Measurements from ENCODE around the gene PITPNC1.
"Not testable (repeated sequence)": the region's sequence is repeated elsewhere in the genome, so short reads cannot be mapped to it uniquely, and the experiment has no call there.

Gene PITPNC1

DNA sequence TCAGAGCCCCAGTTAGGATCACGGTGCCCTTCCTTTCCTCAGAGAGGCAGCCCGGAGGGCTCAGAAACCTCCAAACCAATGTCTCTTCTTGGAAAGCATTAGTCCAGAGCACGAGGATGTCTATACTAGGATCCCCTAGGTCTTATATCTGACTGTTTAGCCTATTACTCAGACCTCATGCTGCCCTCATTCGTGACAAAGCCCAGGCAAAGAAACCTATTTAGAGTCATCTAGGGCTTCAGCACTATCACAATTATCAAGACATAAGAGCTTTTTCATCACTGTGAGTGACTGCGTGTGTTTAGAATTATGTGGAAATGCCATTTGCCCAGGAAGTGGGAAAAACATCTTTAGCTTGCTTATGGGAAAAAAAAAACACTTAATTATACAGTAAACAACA lies 180.8 kb downstream of the PITPNC1 start:
- no peak for DNase-seq

DNA sequence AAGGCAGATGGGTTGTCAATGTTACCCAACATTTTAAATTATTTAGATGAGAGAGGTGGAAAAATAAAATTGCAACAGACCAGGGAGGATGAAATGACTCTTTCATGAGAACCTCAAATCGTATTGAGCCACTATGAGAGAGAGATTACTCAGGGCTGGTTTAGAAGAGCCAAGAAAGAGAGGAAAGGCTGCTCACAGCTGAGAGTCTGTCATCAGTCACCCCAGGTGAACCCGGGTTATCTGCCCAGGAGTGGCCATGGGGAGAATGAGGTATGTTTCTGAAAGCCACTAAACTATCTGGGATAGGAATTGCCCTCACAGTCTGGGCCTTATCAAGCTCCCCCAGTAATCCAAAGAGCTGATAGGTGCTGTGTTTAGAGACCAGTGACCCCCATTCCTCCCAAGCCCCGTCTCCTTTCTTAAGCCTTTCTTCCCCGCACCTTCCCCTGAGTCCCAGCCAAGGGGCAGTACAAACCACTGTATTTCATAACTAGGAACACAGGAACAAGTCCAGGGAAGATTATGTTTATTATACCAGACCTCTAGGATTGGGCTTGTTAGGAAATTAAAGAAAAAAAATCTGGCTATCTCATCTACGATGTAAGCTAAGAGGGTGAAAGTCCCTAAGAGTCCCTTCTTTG lies 181.8 kb downstream of the PITPNC1 start:
- DNase-seq: no peak

DNA sequence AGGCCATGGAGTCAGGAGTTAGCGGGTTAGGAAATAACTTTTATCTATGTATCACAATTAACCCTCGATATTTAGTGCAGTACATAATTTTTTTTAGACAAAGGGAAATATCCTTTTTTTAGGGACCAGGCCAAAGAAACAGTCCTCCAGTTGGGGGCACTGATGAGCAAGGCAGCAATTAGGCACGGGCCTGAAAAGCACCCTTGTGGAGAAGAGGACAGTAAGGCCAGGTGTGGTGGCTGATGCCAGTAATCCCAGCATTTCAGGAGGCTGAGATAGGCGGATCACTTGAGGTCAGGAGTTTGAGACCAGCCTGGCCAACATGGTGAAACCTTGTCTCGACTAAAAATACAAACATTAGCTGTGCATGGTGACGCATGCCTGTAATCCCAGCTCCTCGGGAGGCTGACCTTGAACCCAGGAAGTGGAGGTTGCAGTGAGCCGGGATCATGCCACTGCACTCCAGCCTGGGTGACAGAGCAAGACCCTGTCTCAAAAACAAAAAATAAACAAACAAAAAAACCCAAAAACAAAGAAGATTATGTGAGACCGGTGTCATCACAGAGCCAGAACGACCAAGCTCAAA lies 182.4 kb downstream of the PITPNC1 start:
- DNase-seq: no peak

DNA sequence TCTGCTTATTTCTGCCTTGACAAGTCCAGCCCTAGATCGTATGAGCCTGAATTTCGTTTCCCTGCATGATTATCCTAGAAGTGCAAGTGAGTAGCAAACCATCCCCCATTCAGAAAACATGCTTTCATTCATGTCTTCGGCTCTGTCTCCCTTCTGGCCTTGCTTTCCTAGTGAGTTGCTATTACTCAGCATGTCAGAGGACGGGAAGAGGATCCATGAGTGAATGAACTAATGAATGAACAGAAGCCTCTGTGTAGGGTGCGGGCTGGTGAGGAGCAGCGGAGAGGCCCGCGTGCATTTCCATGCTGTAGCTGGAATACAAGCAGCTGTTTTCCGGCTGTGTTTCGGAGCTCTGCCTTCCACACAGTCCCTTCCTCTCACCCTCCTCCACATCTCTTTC lies 184.9 kb downstream of the PITPNC1 start:
- DNase-seq: no peak

DNA sequence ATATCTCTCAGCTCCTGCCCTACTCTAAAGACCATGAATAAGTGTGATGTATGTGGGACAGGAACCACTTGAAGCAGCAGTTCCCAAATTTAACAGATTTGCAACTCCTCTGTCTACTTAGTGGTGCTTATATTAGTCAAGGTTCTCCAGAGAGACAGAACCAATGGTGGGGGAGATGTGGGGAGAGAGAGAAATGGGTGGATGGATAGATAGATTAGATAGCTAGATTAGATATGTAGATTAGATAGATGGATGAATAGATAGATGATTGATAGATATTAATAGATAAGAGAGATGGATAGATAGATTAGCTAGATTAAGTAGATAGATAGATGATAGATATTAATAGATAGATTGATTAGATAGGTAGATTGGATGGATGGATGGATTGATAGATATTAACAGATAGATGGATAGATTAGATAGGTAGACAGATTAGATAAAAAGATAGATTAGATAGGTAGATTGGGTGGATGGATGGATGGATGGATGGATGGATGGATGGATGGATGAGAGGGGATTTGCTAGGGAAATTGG lies 186.7 kb downstream of the PITPNC1 start:
- no peak for DNase-seq

DNA sequence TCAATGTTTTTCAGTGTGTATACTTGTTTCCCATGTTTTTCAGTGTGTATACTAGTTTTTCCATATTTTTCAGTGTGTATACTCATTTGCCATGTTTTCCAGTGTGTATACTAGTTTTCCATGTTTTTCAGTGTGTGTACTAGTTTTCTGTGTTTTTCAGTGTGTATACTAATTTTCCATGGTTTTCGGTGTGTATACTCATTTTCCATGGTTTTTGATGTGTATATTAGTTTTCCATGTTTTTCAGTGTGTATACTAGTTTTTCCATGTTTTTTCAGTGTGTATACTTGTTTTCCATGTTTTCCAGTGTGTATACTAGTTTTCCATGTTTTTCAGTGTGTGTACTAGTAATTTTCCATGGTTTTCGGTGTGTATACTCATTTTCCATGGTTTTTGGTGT lies 188.0 kb downstream of the PITPNC1 start:
- no peak for DNase-seq

DNA sequence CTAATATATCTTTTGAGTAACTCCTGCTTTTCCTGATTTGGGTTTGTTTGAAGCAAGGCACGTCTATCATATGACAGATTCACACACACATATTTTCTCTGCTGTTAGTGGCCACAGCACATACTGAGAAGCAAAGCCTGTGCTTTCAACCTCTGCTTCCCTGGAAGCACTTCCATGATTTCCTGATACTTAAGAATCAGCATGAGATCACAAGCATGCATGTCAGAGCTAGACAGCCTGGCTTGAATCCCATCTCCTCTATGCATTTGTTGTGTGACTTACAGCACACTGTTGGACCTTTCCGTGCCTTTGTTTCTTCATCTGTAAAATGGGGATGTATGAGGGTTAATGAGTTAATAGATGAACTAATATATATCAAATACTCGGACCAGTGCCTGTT lies 189.6 kb downstream of the PITPNC1 start:
- DNase-seq: no peak

DNA sequence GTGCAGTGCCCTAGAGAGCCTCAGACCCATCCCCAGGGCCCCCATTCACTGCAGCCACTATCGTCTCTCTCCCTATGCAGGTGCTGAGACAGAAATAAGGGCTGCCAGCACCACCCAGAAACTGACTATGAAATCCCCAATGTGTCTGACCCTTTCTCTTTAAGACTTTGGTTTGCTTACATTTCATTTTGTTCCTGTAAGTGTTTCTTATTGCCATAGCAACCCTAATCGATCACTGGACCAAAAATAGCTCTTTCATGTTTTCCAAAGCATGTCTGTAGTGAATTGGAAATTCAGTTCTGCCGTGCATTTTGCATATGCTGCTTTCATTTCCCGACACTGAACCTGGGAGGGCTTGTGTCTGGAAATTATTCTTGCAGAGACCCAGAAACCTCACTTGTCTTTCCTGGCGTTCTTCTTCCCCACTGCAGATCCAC lies 192.0 kb downstream of the PITPNC1 start:
- DNase-seq: no peak

DNA sequence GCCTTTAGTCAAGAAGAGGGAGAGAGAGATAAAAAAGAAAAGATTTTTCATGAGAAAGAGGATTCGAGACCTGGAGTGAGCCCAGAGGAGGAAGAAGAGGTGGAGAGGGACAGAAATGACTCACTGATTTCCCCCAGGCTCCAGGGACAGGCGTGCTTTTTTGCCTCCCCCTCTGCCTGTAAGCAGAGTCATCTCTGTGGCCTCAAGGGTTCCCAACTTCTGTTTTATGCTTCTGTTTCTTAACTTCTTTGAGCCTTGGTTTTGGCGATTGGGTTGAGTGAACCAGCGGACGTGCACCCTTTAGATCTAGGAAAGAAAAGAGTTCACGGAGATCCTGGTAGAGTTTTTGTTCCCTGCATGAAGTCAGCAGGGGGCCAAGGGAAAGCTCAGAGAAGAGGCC lies 192.8 kb downstream of the PITPNC1 start:
- no peak for DNase-seq

DNA sequence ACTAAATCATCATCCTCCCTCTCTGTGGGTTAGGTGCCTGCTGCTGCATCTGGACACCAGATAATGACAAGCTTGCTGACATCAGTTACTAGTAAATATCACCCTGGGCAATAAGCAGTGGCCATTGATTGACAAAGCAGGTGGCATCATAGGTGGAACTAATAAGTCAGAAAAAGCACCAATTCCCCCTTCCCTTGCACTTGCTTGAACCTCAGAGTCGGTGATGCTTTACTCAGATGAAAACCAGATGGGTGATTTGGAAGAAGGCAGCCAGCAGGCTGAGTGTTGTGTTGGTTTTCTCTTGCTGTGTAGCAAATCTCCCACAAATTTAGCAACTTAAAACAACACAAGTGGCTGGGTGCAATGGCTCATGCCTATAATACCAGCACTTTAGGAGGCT lies 193.7 kb downstream of the PITPNC1 start:
- DNase-seq: no peak

DNA sequence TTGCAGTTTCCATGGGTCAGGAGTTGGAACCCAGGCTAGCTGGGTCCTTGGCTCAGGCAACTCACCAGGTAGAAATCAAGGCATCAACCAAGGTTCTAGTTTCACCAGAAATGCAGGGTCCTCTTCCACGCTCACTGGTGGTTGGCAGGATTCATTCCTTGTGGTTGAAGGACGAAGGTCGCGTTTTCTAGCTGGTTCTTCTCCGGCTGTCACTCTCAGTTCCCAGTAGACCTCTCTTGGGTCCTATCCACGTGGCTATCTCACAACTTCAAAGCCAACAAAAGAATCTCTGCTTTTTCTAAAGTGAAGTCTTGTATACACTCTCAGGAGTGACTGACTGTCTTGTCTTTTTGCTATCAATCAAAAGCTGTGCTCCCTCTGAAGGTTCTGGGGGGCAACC lies 194.4 kb downstream of the PITPNC1 start:
- DNase-seq: no peak

DNA sequence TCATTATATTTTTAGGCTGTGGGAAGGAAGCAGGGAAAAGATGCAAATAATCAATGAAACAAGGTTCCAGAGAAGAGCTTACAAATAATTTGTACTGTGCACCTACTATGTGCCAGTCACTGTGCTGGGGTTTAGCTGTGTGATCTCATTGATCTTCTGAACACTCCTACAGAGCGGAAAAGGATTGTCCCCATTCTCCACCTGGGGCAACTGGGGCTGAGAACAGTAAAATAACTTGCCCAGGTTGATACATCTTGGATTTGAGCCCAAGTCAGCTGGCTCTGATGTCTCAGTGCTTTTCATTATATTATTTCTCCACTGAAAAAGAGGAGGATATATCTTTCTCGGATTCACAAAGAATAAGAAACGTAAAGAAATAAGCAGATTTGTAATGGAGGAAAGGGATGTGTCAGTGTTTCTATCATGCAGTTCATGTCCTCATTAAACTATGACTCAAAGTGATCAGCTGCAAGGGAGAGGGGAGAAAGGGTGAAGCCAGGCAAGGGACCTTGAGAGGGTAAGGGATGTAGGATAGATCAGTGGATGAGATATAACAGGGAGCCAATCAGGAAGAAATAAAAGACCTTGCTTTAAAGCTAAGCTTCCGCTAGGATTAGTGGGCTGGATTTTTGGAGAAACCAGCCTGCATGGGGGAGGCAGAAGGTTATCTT lies 197.0 kb downstream of the PITPNC1 start:
- DNase-seq: no peak

DNA sequence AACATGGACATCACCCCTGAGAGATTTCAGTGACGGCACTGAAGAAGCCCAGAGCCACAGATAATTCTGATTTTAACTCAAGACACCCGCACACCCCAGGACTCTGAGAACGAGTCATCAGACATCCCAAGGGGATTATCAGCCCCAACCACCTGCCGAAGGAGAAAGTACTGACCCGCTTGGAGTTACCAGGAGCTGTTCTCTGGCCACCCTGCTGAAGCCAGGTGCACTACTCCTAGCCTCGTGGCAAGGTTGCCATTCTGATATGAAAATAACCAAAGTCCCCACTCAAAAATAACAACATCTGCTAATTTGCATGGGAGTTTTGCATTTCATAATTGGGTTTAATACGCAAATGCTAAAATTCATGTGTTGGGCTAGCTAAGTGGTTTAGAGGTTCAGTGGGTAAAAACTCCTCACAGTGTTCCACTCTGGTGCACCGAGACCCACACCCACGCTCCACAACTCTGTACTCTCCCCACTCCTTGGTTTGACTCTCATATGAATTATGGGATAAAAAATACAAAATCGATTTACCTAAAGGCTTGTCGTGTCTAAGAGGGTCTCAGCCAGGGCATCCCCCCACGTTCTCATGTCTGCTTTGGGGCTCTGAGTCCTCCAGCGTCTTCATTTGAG lies 197.7 kb downstream of the PITPNC1 start:
- DNase-seq: no peak

DNA sequence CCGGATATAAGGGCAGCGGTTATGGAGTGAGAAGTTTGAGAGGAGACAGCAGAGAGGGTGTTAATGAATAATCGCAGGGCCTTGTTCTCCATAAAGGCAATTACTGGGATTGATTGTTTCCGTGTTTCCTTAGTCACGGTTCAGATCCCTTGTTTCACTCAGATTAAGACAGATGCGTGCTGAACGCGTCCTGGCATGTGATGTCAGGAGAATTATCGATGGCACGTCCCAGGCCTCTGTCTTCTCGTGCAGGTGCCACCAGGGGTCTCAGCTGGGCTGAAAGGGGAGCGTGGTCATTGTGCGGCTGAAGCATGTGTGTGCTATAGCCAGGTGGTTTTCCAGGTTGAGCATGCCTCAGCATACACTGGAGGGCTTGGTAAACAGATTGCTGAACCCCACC lies 198.2 kb downstream of the PITPNC1 start:
- no peak for DNase-seq

DNA sequence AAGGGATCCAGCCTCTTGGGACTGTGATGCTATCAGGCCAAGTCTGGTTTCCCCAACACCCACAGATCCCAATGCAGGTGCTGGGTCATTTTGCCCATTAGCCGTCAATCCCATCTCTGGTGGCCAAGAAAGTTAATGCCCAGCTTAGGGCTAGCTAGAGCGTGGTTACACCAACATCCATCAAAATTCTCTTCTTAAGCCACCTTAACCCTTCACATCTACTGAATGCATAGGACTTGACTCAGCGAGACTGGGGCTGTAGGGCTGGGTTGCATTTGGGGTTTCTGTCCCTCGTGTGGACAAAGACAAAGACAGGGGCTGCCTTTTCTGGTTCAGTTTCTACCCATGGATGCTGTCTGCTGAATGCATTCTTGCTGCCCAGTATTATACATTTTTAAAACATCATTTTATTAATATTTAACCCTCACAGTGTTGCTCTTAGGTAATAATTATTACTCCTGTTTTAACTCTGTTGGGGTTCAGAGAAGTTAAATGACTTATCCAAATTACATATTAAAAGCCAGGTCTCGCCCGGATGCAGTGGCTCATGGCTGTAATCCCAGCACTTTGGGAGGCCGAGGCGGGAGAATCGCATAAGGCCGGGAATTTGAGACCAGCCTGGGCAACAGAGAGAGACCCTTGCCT lies 199.5 kb downstream of the PITPNC1 start:
- DNase-seq: no peak

DNA sequence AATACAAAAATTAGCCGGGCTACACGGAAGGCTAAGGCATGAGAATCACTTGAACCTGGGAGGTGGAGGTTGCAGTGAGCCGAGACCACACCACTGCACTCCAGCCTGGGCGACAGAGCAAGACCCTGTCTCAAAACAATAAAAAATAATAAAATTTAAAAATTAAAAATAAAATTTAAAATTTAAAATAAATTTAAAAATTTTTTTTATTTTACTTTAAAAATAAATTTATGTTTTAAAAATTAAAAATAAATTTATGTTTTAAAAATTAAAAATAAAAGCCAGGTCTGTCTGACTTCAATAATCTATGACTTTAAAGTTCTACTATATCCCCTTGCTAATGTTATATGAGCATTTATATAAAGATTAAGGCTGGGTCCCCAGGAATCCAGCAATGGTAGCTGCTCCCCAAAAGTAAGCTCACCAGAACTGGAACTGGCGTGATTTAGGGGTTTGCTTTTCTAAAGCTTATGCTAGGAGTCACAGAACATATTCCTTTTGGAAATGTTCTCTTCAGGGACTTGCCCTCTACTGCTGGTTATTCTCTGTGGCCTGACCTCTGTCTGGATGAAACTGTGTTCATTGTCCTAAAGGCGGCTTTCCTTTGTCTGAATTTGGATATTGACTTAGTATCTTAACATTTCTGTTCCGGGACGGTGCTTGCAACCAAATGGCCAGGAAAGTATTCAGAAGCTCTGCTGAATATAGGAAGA lies 200.5 kb downstream of the PITPNC1 start:
- DNase-seq: no peak

DNA sequence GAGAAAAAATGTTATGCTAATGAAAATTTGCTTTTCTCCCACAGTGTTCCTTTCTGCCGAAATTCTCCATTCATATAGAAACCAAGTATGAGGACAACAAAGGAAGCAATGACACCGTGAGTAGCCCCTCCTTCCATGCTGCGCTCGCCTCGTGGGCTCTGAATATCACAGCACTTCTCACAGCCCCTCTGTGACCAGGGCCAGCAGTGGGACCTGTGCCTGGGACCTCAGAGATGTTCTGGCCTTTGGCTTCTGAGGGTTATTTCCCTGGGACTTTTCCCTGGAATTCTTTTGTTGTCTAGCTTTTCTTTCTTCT lies 201.0 kb downstream of the PITPNC1 start:
- no peak for DNase-seq

DNA sequence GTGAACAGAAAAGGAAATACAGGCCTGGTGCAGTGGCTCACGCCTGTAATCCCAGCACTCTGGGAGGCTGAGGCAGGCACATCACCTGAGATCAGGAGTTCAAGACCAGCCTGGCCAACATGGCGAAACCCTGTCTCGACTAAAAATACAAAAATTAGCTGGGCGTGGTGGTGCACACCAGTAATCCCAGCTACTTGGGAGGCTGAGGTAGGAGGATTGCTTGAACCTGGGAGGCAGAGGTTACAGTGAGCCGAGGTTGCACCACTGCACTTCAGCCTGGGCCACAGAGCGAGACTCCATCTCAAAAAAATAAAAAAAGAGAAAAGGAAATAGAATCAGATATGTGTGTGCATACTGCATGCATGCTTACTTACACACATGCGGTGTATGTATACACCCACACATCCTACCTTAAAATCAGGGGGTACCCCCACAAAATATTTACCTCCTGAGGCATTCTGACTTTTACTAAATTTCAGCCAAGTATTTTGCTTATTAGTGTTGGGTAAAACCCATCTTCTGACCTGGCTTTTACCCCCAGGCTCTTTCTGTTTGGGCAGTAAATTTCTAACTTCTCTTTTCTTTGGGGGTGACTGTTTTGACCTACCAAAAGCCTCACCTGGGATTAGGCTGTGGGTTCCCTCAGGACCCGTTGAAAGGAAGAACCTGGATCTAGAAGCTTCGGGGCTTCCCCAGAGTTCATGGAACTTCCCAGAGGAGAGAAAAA lies 201.8 kb downstream of the PITPNC1 start:
- not testable (repeated sequence) for DNase-seq

DNA sequence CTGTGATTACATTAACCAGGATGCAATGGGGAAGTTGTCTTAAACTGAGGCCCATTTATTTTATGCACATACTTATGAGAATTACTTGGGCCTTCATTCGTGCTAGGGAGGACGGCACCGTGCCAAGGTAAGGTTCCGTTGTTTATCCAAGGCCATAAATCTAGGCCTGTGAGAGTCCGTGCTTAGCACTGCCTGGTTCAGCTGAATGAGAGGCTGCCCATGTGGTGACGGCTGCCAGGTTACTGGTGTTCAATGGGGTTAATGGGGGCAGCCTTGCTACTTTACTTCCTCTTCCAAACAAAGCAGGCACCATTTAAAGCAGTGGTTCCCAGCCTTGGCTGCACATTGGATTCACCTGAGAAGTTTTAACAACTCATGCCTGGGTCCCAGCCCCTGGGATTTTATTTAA lies 205.6 kb downstream of the PITPNC1 start:
- DNase-seq: no peak

DNA sequence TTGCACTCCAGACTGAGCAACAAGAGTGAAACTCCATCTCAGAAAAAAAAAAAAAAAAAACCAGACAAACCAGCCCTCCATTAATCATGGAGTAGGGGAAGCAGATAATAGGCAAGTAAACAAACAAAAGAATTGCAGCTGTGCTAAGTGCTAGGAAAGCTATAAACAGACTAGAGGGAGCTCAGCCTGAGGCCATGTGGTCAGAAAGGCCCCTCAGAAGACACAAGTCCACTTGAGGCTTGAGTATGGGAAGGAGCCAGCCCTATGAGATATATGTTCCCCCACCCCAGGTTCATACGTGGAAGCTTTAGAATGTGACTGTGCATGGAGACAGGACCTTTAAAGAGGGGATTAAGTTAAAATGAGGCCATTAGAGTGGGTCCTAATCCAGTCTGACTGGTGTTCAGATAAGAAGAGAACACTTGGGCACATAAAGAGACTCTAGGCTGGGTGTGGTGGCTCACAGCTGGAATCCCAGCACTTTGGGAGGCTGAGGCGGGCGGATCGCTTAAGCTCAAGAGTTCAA lies 208.1 kb downstream of the PITPNC1 start:
- DNase-seq: no peak

DNA sequence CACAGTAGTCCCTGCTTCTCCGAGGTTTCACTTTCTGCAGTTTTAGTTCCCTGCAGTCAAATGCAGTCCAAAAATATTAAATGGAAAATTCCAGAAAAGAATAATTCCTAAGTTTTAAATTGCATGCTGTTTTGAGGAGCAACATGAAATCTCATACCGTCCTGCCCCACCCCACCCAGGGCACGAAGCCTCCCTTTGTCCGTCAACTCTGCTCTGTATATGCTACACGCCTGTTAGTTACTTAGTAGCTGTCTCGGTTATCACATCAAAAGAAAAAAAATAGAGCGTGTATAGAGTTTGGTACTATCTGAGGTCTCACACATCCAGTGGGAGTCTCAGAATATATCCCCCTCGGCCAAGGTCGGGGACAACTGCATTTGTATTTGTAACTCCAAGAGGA lies 211.2 kb downstream of the PITPNC1 start:
- no peak for DNase-seq
